A673 (cell line): ENCODE measurements around the gene CCDC34. TPM values are rescaled to one million over a fixed set of nuclear protein-coding genes. Genes with fewer than 3 reads are reported as not detected.
A peak's percentile ranks its signal among the peaks of the same experiment; 100 is the strongest.

Source experiments
- BruUV-seq: library from RNA; stranded (reverse); fragments of 400-500 nt; replicated peaks from 2 replicates; lab custom pipeline; 2021; lab: Mats Ljungman, UMichigan
- CTCF ChIA-PET: fragments of 300-600 bp; sonication (Branson Sonifier 250); formaldehyde crosslinking; loops from one replicate; lab custom pipeline; 2022; ENCODE audit warnings: antibody characterized with exemption; lab: Charles Lee
- POLR2A ChIA-PET: fragments of 300-600 bp; sonication (Branson Sonifier 250); formaldehyde crosslinking; loops from one replicate; lab custom pipeline; 2022; ENCODE audit warnings: antibody characterized with exemption; ENCODE audit not compliant: low non-redundant PET; lab: Charles Lee
- DNase-seq: peaks from one replicate; pipeline ENCODE4 v3.0.0-alpha.2; 2015; ENCODE audit warnings: low spot score
- H3K27ac ChIP-seq: fragments of 200-600 bp; sonication (generic); 2 replicates; pipeline ENCODE4 v1.5.1; 2016; ENCODE audit warnings: mixed run types, low read depth, mild to moderate bottlenecking, mixed read lengths, antibody characterized with exemption, low read length; ENCODE audit not compliant: poor library complexity, severe bottlenecking
- H3K27me3 ChIP-seq: fragments of 200-600 bp; sonication (generic); replicated peaks from 2 replicates; pipeline ENCODE4 v1.6.1; 2017; ENCODE audit warnings: mixed run types, low read depth, mild to moderate bottlenecking, mixed read lengths, antibody characterized with exemption, low read length; ENCODE audit not compliant: insufficient read depth, poor library complexity
- H3K36me3 ChIP-seq: fragments of 200-600 bp; sonication (generic); 2 replicates; pipeline ENCODE4 v1.6.1; 2016; ENCODE audit warnings: mixed run types, mild to moderate bottlenecking, mixed read lengths, antibody characterized with exemption, low read length; ENCODE audit not compliant: insufficient read depth, poor library complexity, severe bottlenecking
- H3K4me1 ChIP-seq: fragments of 200-600 bp; sonication (generic); 2 replicates; pipeline ENCODE4 v1.6.1; 2017; ENCODE audit warnings: mixed run types, mild to moderate bottlenecking, mixed read lengths, antibody characterized with exemption, low read length; ENCODE audit not compliant: insufficient read depth, poor library complexity, severe bottlenecking
- H3K4me3 ChIP-seq: fragments of 200-600 bp; sonication (generic); 2 replicates; pipeline ENCODE4 v1.5.1; 2016; ENCODE audit warnings: low read depth, mixed run types, mild to moderate bottlenecking, mixed read lengths, low read length; ENCODE audit not compliant: poor library complexity, severe bottlenecking
- H3K9me3 ChIP-seq: fragments of 200-600 bp; sonication (generic); 2 replicates; pipeline ENCODE4 v1.6.1; 2016; ENCODE audit warnings: mixed run types, low read depth, mild to moderate bottlenecking, mixed read lengths, antibody characterized with exemption, low read length; ENCODE audit not compliant: poor library complexity, severe bottlenecking
- EZH2 ChIP-seq: fragments of 200-600 bp; sonication (generic); IDR thresholded peaks from 2 replicates; pipeline ENCODE4 v1.6.1; 2017; ENCODE audit warnings: borderline replicate concordance, low read depth, mild to moderate bottlenecking, mixed read lengths, antibody characterized with exemption, low read length; ENCODE audit not compliant: poor library complexity, severe bottlenecking
- intact Hi-C: fragments of 100-400 bp; cut with micrococcal nuclease; formaldehyde crosslinking; loops from one replicate; pipeline ENCODE4 v1.10.0; 2022; ENCODE audit not compliant: unreplicated experiment
- total RNA-seq: library from RNA; stranded (reverse); gene quantifications from 2 replicates; pipeline ENCODE4 v1.2.3, GENCODE V29; 2021
- TF ChIP-seq, protein P1 (sequence below): fragments of 300-800, 200-600 bp; sonication (generic); conservative IDR thresholded peaks from 2 replicates; pipeline ENCODE4 v1.5.1; 2017; ENCODE audit warnings: low read depth, mild to moderate bottlenecking, antibody characterized with exemption, low read length, moderate library complexity, mixed read lengths

CCDC34 gene
- total RNA-seq, 1 experiment from 2014 or later = 101 TPM

DNA sequence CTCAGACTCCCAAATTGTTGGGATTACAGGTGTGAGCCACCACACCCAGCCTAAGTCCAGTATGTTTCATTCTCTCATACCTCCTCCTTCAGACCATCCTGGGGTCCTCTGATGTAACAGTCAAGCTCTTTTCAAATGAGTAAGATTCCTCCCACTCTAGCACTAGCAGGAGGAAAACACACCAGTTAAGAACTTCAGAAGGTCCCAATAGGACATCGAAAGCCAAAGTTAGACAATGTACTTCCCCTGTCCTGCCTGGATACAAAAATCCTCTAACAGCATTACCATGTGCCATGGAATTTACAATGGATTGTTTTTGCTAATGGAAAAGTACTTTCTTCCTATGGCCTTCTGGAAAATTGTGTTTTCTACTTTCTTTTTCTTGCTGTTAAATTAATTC is 67.1 kb downstream of the CCDC34 start:
- Histone ChIP-seq H3K9me3 (peaks cover 12% of the 10 kb centered on the region), H3K27me3 (no peaks in the 10 kb centered on the region), H3K36me3 (no peaks in the 10 kb centered on the region), H3K4me3 (no peak overlapping the region), H3K4me1 (peaks cover 18% of the 10 kb centered on the region), H3K27ac (no peak overlapping the region)
- no TSS peak for BruUV-seq
- CTCF ChIA-PET = interaction anchor here (0.6 to 2.4 kb wide), 32 partner anchors 10 to 674 kb away, joined by 3 to 81 read pairs (median 4); partner anchors contain the start of genes CCDC34 and LGR4
- intact Hi-C loops = loop anchor here (1.0 to 5.0 kb wide), 3 partner anchors 112 to 544 kb away; no protein-coding TSS in a partner anchor
- POLR2A ChIA-PET = no interaction called here
- no peak for DNase-seq
- TF ChIP-seq, protein P1, sequence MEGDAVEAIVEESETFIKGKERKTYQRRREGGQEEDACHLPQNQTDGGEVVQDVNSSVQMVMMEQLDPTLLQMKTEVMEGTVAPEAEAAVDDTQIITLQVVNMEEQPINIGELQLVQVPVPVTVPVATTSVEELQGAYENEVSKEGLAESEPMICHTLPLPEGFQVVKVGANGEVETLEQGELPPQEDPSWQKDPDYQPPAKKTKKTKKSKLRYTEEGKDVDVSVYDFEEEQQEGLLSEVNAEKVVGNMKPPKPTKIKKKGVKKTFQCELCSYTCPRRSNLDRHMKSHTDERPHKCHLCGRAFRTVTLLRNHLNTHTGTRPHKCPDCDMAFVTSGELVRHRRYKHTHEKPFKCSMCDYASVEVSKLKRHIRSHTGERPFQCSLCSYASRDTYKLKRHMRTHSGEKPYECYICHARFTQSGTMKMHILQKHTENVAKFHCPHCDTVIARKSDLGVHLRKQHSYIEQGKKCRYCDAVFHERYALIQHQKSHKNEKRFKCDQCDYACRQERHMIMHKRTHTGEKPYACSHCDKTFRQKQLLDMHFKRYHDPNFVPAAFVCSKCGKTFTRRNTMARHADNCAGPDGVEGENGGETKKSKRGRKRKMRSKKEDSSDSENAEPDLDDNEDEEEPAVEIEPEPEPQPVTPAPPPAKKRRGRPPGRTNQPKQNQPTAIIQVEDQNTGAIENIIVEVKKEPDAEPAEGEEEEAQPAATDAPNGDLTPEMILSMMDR = no peak
- no peak for TF ChIP-seq EZH2

DNA sequence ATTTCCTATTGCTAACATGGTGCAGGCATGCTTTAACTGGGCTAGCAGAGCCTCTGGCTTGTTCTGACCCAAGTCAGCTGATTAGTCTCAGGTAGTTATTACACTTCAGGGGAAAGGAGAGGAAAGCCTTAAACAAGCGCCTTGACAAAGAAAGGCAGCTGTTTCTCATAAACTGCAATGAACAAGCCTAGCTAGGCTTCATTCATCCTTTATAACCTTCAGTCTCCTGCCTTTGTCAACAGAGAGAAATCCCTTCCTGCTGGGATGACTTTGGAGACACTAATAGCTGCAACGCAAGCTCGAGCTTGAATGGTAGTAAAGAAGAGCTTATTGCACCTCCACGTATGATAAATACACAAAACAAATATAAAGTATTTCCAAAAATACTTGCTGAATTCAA is 68.4 kb downstream of the CCDC34 start:
- H3K4me1 ChIP-seq = peaks cover 18% of the 10 kb centered on the region
- ChIA-PET CTCF (interaction anchor here (1.0 to 1.5 kb wide), 2 partner anchors 109 to 111 kb away, joined by 3 to 12 read pairs; no protein-coding TSS in a partner anchor), POLR2A (no interaction called here)
- BruUV-seq = no TSS peak
- no peaks in the 10 kb centered on the region for H3K36me3 ChIP-seq
- no peak for TF ChIP-seq EZH2
- TF ChIP-seq, protein P1 = no peak
- H3K9me3 ChIP-seq = peaks cover 19% of the 10 kb centered on the region
- no peak overlapping the region for H3K4me3 ChIP-seq
- intact Hi-C loops = loop anchor here (5.0 kb wide), 2 partner anchors 87 to 542 kb away; no protein-coding TSS in a partner anchor
- peak overlapping the region; percentile 1 for H3K27ac ChIP-seq
- H3K27me3 ChIP-seq = no peaks in the 10 kb centered on the region
- DNase-seq = peak; percentile 76

DNA sequence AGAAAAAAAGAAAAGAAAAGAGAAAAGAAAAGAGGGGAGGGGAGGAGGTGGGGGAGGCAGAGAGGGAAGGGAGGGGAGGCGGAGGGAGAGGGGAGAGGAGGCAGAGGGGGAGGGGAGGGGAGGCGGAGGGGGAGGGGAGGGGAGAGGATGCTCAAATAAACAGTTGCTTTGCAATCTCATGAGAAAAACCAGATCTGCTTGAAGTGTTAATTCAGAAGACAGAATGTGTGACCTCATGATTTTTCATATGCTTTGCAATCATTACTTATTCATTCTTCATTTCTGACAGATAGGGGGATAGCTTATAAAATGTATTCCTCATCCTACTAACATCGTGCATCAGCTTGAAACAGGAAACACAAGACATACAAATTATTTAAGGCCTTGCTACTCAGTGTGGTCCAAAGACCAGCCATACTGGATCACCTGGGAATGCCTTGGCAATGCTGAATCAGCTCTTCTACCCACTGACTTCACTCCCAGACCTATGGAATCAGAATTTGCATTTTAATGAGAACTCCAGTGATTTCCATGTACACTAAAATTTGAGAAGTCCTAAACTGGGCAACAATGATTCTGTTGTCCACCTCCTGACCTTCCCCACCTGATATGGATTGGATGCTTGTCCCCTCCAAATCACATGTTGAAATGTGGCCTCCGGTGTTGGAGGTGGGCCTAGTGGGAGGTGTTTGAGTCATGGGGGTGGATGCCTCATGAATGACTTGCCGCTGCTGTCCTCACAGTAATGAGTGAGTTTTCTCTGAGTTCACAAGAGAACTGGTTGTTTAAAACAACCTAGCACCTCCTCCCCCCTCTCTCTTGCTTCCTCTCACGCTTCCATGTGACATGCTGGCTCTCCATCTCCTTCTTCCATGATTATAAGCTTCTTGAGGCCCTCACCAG is 69.2 kb downstream of the CCDC34 start:
- intact Hi-C loops = loop anchor here (5.0 kb wide), 1 partner anchor 86 kb away; no protein-coding TSS in a partner anchor
- Histone ChIP-seq H3K4me1 (peaks cover 18% of the 10 kb centered on the region), H3K27ac (peak overlapping the region; percentile 1), H3K27me3 (no peaks in the 10 kb centered on the region), H3K36me3 (no peaks in the 10 kb centered on the region), H3K9me3 (peaks cover 19% of the 10 kb centered on the region), H3K4me3 (no peak overlapping the region)
- CTCF ChIA-PET = interaction anchor here (1.0 to 1.5 kb wide), 2 partner anchors 109 to 110 kb away, joined by 3 to 12 read pairs; no protein-coding TSS in a partner anchor
- no peak for DNase-seq
- BruUV-seq = no TSS peak
- TF ChIP-seq, protein P1 = no peak
- TF ChIP-seq EZH2 = no peak
- POLR2A ChIA-PET = no interaction called here
